HTR-8/SVneo (cell line): ENCODE measurements around the gene KCTD7.
"Not testable (repeated sequence)": the region's sequence is repeated elsewhere in the genome, so short reads cannot be mapped to it uniquely, and the experiment has no call there.

Experiments used
- DNase-seq: peaks from one replicate; pipeline ENCODE4 v3.0.0; 2011; ENCODE audit warnings: low spot score, mixed read lengths; ENCODE audit not compliant: insufficient read length
- FAIRE-seq: peaks from 2 replicates; lab custom pipeline; 2011; peaks lifted over from hg19 to GRCh38; lab: Jason Lieb, UNC

KCTD7 gene

DNA sequence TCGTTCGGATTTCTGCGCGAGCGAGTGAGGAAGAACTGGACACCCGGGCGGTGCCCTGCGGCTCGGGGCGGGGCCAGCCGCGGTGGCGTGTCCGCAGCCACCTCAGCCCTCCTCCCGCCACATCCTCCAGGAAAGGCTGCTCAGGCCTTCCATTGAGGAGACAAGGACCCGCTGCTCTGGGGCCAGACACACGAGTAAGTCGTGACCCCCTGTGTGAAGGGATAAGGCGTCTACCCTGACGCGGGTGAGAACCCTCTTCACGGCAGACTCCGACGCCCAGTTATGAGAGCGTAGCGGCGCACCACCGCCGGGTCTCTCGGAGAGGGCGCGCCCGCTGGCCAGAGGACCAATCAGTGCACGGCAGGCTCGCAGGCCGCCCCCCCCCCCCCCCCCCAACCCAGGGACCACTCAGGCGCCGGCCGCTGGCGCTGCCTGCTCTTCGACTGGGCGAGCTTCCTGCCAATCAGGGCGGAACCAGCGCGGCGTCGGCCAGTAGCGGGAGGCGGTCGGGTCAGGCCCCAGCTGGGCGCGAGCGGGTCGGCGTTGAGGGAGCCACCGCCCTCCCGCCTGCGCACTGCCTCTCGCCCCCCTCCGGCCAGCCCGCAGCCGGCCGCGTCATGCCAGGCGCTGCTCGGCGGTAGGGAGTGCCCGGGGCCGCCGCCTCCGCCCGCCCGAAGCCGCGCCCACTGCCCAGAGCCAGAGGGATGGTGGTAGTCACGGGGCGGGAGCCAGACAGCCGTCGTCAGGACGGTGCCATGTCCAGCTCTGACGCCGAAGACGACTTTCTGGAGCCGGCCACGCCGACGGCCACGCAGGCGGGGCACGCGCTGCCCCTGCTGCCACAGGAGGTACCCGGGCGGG lies at the start of gene KCTD7:
TSS of gene KCTD7 (plus strand) at position 521 of the 861 bp plus-strand sequence. CDS start at position 705, 184 bp downstream.
- FAIRE-seq (no peak), DNase-seq (peak; percentile 91)

DNA sequence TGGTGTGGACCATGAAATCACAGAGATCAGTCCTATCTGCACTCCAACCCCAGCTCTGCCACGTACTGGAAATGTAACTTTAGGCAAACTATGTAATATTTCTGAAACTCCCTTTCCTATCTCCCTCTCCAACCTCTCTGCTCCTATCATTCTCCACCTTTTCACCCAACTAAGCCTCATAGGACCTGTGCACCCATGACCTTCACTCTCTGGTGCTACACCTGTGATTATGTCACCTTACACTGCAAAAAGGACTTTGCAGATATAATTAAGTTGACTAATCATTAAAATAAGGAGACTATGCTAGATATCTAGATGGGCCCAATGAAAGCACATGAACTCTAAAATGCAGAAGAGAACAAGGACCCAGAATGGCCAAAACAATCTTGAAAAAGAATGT lies 48.3 kb upstream of the KCTD7 start:
- not testable (repeated sequence) for FAIRE-seq, DNase-seq

- DNase-seq, FAIRE-seq: not testable (repeated sequence)
Observed at GRCh38 chr7:66582816-66583489, 45.7 kb upstream of the KCTD7 start.

GRCh38 chr7:66583490-66584110 lies 45.1 kb upstream of the KCTD7 start:
- no peak for FAIRE-seq

DNA sequence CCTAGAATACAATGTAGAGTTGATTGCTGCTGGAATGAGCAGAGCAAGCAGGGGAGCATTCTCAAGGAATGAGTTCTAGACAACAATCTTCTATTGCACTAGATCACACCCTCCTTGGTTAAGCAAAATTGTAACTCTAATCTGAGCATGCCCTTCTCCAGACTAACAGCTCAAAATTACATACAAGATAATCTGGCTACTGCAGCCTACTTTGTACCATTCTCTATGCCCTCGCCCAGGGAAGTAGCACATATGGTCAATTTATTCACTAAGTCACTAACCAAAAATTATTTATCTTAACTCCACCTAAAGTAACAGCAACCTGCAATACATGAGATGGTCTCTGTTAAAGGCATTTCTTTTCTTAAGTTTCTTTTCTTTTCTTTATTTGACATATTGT lies 42.5 kb upstream of the KCTD7 start:
- FAIRE-seq, result no peak
- DNase-seq, result no peak

More at GRCh38 chr7:66583490-66584110, 45.1 kb upstream of the KCTD7 start:
- no peak for DNase-seq

GRCh38 chr7:66588226-66588625 lies 40.5 kb upstream of the KCTD7 start:
- DNase-seq, FAIRE-seq: not testable (repeated sequence)

GRCh38 chr7:66588856-66589570 lies 39.7 kb upstream of the KCTD7 start:
- FAIRE-seq, DNase-seq: not testable (repeated sequence)

DNA sequence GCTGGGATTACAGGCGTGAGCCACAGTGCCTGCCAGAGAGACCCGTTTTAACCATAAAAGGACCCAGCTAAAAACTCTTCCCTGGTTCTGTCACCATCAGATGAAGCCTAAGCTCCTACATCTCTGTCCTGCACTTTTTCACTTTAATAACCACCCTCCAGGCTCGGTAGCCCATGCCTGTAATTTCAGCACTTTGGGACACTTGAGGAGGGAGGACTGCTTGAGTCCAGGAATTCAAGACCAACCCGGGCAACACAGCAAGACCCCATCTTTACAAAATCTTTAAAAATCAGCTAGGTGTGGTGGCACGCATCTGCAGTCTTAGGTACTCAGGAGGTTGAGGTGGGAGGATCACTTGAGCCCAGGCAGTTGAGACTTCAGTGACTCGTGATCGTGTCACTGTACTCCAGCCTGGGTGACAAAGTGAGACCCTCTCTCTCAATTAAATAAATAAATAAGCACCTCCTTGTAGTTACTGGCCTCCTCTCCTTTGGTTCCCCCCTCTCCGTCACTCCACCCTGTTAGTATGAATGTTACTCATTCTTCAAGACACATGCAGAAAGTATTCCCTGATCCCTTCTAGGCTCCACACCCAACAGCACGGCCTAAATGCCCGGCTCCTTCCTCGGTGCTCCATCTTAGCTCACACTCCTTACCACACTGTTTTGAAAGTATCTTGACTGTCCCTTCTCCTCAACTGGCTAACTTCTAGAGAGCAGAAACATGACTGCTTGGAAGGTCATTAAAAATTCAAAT lies 38.2 kb upstream of the KCTD7 start:
- not testable (repeated sequence) for FAIRE-seq, DNase-seq

DNA sequence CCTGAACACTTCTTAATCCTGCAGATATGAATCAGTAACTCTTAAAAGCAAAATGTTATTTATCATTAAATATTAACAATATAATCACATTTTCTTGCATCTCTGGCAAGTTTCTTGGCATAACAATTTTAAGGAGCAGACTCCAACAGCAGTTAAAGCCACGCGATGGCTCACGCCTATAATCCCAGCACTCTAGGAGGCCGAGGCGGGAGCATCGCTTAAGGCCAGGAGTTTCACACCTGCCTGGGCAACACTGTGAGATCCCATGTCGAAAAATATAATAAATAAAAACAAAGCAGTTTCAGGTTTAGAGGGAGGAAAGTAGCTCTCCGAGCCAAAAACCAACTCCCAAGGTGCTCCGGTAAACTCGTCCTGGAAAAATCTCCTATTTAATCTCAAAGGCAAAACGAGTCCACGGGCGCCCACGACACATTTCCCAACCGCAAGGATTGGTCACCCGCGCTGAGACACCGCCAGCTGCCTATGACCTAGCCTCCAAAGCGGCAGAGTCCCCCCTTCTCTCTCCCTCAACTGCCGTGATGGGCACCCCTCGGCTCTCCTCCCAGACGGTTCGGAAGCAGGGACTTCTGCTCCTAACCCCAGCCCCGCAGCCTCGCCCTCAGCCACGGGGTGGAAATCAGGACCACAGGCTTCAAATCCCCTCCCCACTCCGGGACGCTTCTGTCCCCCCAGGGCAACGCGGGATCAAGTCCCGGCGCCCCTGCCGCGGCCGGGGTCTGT lies 37.5 kb upstream of the KCTD7 start:
- DNase-seq, FAIRE-seq: not testable (repeated sequence)

GRCh38 chr7:66591799-66592596 lies 36.7 kb upstream of the KCTD7 start:
- DNase-seq, result peak; percentile 85
- no peak for FAIRE-seq

DNA sequence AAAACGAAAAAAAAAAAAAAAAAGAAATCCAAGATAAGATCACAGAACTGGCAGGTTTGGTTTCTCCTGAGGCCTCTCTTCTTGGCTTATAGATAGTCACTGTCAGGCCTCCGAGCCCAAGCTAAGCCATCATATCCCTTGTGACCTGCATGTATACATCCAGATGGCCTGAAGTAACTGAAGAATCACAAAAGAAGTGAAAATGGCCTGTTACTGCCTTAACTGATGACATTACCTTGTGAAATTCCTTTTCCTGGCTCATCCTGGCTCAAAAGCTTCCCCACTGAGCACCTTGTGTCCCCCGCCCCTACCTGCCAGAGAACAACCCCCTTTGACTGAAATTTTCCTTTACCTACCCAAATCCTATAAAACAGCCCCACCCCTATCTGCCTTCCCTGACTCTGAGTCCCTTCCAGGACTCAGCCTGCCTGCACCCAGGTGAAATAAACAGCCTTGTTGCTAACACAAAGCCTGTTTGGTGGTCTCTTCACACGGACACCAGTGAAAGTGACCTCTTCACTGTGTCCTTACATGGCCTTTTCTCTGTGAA lies 36.0 kb upstream of the KCTD7 start:
- FAIRE-seq, DNase-seq: not testable (repeated sequence)

- not testable (repeated sequence) for DNase-seq, FAIRE-seq
Observed at GRCh38 chr7:66594082-66594481, 34.6 kb upstream of the KCTD7 start.

GRCh38 chr7:66597461-66597860 lies 31.2 kb upstream of the KCTD7 start:
- DNase-seq (no peak), FAIRE-seq (no peak)

- no peak for FAIRE-seq
- DNase-seq, result no peak
Observed at GRCh38 chr7:66602159-66602558, 26.5 kb upstream of the KCTD7 start.

- DNase-seq, result no peak
Observed at GRCh38 chr7:66604198-66604597, 24.5 kb upstream of the KCTD7 start.

GRCh38 chr7:66606540-66607291 lies 22.0 kb upstream of the KCTD7 start:
- not testable (repeated sequence) for DNase-seq, FAIRE-seq

More at GRCh38 chr7:66604198-66604597, 24.5 kb upstream of the KCTD7 start:
- no peak for FAIRE-seq

GRCh38 chr7:66609176-66609575 lies 19.5 kb upstream of the KCTD7 start:
- no peak for FAIRE-seq
- no peak for DNase-seq
